ENCODE data around the gene A3GALT2.
A peak's percentile ranks its signal among the peaks of the same experiment; 100 is the strongest.

The A3GALT2 gene

GRCh38 chr1:33321178-33321577, 280 bp upstream of the A3GALT2 start:
- H3K36me3 ChIP-seq (ENCODE audit: low read depth): peaks cover 37% of the 10 kb centered on the region
- ATAC-seq (ENCODE audit: low read depth) (peak; percentile 20; the same call in 2 of the 3 replicates), DNase-seq (ENCODE audit: low spot score) (no peak)
- H3K9me3 ChIP-seq (ENCODE audit: severe bottlenecking): no peaks in the 10 kb centered on the region
- no peaks in the 10 kb centered on the region for H3K4me1 ChIP-seq (ENCODE audit: insufficient read depth, poor library complexity, severe bottlenecking)
- H3K27ac ChIP-seq (ENCODE audit: poor library complexity, severe bottlenecking): no peak overlapping the region
- TF ChIP-seq CTCF (IDR thresholded peaks at IDR 0.05; ENCODE audit: poor library complexity, severe bottlenecking): no peak
- H3K27me3 ChIP-seq (ENCODE audit: insufficient read depth, poor library complexity, severe bottlenecking): no peaks in the 10 kb centered on the region
- H3K4me3 ChIP-seq (ENCODE audit: severe bottlenecking): no peak overlapping the region

- Histone ChIP-seq H3K9me3 (ENCODE audit: severe bottlenecking) (no peaks in the 10 kb centered on the region), H3K4me3 (ENCODE audit: severe bottlenecking) (no peak overlapping the region), H3K27me3 (ENCODE audit: insufficient read depth, poor library complexity, severe bottlenecking) (no peaks in the 10 kb centered on the region), H3K4me1 (ENCODE audit: insufficient read depth, poor library complexity, severe bottlenecking) (no peaks in the 10 kb centered on the region), H3K27ac (ENCODE audit: poor library complexity, severe bottlenecking) (no peak overlapping the region), H3K36me3 (ENCODE audit: low read depth) (peaks cover 26% of the 10 kb centered on the region)
- TF ChIP-seq CTCF (IDR thresholded peaks at IDR 0.05; ENCODE audit: poor library complexity, severe bottlenecking): no peak
- DNase-seq (ENCODE audit: low spot score) (no peak), ATAC-seq (ENCODE audit: low read depth) (peak; percentile 11; the same call in 2 of the 3 replicates)
Measured at GRCh38 chr1:33319949-33320618, 814 bp downstream of the A3GALT2 start.

- no peaks in the 10 kb centered on the region for H3K27me3 ChIP-seq (ENCODE audit: insufficient read depth, poor library complexity, severe bottlenecking)
- no peak for ATAC-seq (ENCODE audit: low read depth)
- no peaks in the 10 kb centered on the region for H3K9me3 ChIP-seq (ENCODE audit: severe bottlenecking)
- H3K36me3 ChIP-seq (ENCODE audit: low read depth): peaks cover 19% of the 10 kb centered on the region
- H3K4me1 ChIP-seq (ENCODE audit: insufficient read depth, poor library complexity, severe bottlenecking): no peaks in the 10 kb centered on the region
- no peak overlapping the region for H3K27ac ChIP-seq (ENCODE audit: poor library complexity, severe bottlenecking)
- no peak for DNase-seq (ENCODE audit: low spot score)
- TF ChIP-seq CTCF (IDR thresholded peaks at IDR 0.05; ENCODE audit: poor library complexity, severe bottlenecking): no peak
- no peak overlapping the region for H3K4me3 ChIP-seq (ENCODE audit: severe bottlenecking)
Measured at GRCh38 chr1:33319186-33319948, 1.5 kb downstream of the A3GALT2 start.

- no peak overlapping the region for H3K27ac ChIP-seq (ENCODE audit: poor library complexity, severe bottlenecking)
- H3K36me3 ChIP-seq (ENCODE audit: low read depth): peaks cover 5% of the 10 kb centered on the region
- DNase-seq (ENCODE audit: low spot score) (no peak), ATAC-seq (ENCODE audit: low read depth) (no peak)
- H3K9me3 ChIP-seq (ENCODE audit: severe bottlenecking): no peaks in the 10 kb centered on the region
- no peaks in the 10 kb centered on the region for H3K27me3 ChIP-seq (ENCODE audit: insufficient read depth, poor library complexity, severe bottlenecking)
- TF ChIP-seq CTCF (IDR thresholded peaks at IDR 0.05; ENCODE audit: poor library complexity, severe bottlenecking): no peak
- H3K4me3 ChIP-seq (ENCODE audit: severe bottlenecking): no peak overlapping the region
- H3K4me1 ChIP-seq (ENCODE audit: insufficient read depth, poor library complexity, severe bottlenecking): no peaks in the 10 kb centered on the region
Measured at GRCh38 chr1:33317946-33318345, 3.0 kb downstream of the A3GALT2 start.

GRCh38 chr1:33317354-33317753, 3.5 kb downstream of the A3GALT2 start:
- Histone ChIP-seq H3K4me1 (ENCODE audit: insufficient read depth, poor library complexity, severe bottlenecking) (no peaks in the 10 kb centered on the region), H3K36me3 (ENCODE audit: low read depth) (no peaks in the 10 kb centered on the region), H3K9me3 (ENCODE audit: severe bottlenecking) (no peaks in the 10 kb centered on the region), H3K27me3 (ENCODE audit: insufficient read depth, poor library complexity, severe bottlenecking) (no peaks in the 10 kb centered on the region), H3K27ac (ENCODE audit: poor library complexity, severe bottlenecking) (no peak overlapping the region), H3K4me3 (ENCODE audit: severe bottlenecking) (no peak overlapping the region)
- ATAC-seq (ENCODE audit: low read depth) (no peak), DNase-seq (ENCODE audit: low spot score) (no peak)
- no peak for TF ChIP-seq CTCF (IDR thresholded peaks at IDR 0.05; ENCODE audit: poor library complexity, severe bottlenecking)

Data from RWPE2 (cell line).